Activated T-cell treated with anti-CD3 and anti-CD28 coated beads, Interleukin-2, amount 50 U/mL, for 24 hours (primary cell): ENCODE measurements around the gene TULP4.
"Not testable (repeated sequence)": the region's sequence is repeated elsewhere in the genome, so short reads cannot be mapped to it uniquely, and the experiment has no call there.

Experiments
- DNase-seq: peaks from one replicate; pipeline ENCODE4 v3.0.0-alpha.2; 2020
- H3K27ac Mint-ChIP-seq: 2 replicates; pipeline ENCODE4 v1.8.0; 2020; ENCODE audit warnings: mild to moderate bottlenecking, mixed read lengths
- H3K27me3 Mint-ChIP-seq: 2 replicates; pipeline ENCODE4 v1.8.0; 2020; ENCODE audit warnings: mixed read lengths
- H3K36me3 Mint-ChIP-seq: 2 replicates; pipeline ENCODE4 v1.8.0; 2020; ENCODE audit warnings: low read depth, mixed read lengths
- H3K4me1 Mint-ChIP-seq: 2 replicates; pipeline ENCODE4 v1.8.0; 2020; ENCODE audit warnings: low read depth, mixed read lengths
- H3K4me3 Mint-ChIP-seq: 2 replicates; pipeline ENCODE4 v1.8.0; 2020; ENCODE audit warnings: mild to moderate bottlenecking, moderate library complexity, mixed read lengths
- H3K9me3 Mint-ChIP-seq: 2 replicates; pipeline ENCODE4 v1.8.0; 2020; ENCODE audit warnings: mixed read lengths

Gene TULP4

GRCh38 chr6:158391977-158392376 is 79.7 kb downstream of the TULP4 start:
- not testable (repeated sequence) for H3K27me3 Mint-ChIP-seq, H3K27ac Mint-ChIP-seq, H3K4me3 Mint-ChIP-seq, H3K9me3 Mint-ChIP-seq, DNase-seq
- H3K36me3 Mint-ChIP-seq, result peaks cover 13% of the 10 kb centered on the region
- peaks cover 12% of the 10 kb centered on the region for H3K4me1 Mint-ChIP-seq

GRCh38 chr6:158396136-158396535 is 83.9 kb downstream of the TULP4 start:
- H3K27ac Mint-ChIP-seq, result no peak overlapping the region
- H3K36me3 Mint-ChIP-seq, result peaks cover 13% of the 10 kb centered on the region
- DNase-seq, result no peak
- peaks cover 2% of the 10 kb centered on the region for H3K9me3 Mint-ChIP-seq
- H3K4me1 Mint-ChIP-seq, result peaks cover 14% of the 10 kb centered on the region
- no peaks in the 10 kb centered on the region for H3K27me3 Mint-ChIP-seq
- no peak overlapping the region for H3K4me3 Mint-ChIP-seq

DNA sequence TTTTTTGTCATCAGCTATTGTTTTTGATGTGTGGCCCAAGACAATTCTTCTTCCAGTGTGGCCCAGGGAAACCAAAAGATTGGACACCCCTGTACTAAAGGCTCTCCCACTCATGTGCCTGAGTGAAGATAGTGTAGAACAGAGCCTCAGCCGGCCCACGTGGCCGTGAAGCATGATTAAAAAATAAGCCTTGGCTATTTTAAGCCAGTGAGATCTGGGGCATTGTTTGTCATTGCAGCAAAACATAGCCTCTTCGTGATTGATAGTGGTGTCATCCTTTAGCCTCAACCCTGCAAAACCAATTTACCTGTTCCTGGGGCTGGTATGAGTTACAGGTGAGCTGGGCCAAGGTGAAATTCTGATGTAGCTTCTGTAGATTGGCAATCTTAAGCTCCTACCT is 85.3 kb downstream of the TULP4 start:
- H3K36me3 Mint-ChIP-seq, result peaks cover 9% of the 10 kb centered on the region
- H3K9me3 Mint-ChIP-seq, result no peaks in the 10 kb centered on the region
- peaks cover 14% of the 10 kb centered on the region for H3K4me1 Mint-ChIP-seq
- no peaks in the 10 kb centered on the region for H3K27me3 Mint-ChIP-seq
- DNase-seq, result no peak
- H3K27ac Mint-ChIP-seq, result no peak overlapping the region
- no peak overlapping the region for H3K4me3 Mint-ChIP-seq

DNA sequence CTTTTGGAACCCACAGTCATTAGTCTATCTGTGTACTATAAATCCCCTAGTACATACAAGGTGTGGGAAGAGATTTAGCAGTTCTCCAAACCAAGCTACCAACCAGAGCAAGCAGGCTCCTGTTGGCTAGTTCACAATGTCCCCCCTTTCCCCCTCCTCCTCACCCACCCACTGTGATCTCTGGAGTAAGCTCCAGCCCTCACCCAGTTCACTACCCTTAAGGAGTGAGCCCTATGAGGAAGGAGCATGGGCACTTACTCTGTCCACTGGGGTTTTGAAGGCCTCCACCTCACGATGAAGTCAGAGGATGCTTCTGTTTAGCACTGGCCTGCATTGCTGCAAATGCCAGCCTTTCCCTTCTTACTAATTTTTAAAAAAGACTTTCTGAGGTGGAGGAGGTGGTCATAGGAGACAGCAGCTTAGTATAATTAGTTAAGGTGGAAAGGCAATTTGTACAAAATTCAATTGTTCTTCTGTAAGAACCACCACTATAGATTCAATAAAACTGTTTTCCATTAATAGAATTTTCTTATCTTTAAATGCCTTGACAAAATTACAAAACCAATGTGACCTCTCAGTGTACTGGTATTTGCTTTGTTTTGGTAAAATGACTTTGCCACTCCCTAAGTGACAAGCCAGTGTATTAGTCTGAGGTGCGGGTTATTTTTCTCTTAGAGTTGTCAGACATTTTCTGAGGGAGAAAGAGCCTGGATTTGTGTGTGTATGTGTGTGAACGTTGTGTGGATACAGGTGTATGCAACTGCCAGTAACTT is 86.2 kb downstream of the TULP4 start:
- no peak for DNase-seq
- H3K36me3 Mint-ChIP-seq, result peaks cover 4% of the 10 kb centered on the region
- no peak overlapping the region for H3K27ac Mint-ChIP-seq
- peaks cover 14% of the 10 kb centered on the region for H3K4me1 Mint-ChIP-seq
- H3K9me3 Mint-ChIP-seq, result no peaks in the 10 kb centered on the region
- H3K27me3 Mint-ChIP-seq, result no peaks in the 10 kb centered on the region
- no peak overlapping the region for H3K4me3 Mint-ChIP-seq

DNA sequence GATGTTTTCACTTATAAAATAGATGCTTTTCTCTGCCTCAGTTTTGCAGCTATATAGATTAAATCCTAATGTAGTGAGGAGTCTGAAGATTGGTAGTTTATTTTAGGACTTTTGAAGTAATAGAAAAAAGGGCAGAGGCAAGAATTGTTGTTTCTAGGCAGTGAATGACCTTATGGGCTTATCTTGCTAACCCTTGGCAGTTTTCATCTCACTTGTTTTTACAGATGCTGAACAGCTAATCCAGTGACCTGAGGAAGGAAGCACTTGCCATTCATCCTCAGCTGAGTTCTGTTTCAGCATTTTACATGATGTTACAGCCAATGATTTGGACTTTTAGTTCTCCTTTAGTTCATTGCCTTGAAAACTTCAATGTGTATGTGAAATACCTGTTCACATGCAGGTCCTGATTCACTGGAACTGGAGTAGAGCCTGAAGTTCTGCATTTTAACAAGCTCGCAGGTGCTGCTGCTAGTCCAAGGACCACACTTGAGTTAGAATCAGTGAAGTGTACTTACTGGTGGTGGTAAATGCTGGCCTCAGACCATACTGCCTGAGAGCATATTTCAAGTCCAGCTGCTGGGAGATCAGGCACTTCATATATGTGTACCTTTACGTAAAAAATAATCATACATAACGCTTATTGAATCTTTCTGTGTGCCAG is 86.9 kb downstream of the TULP4 start:
- H3K36me3 Mint-ChIP-seq, result no peaks in the 10 kb centered on the region
- peaks cover 12% of the 10 kb centered on the region for H3K4me1 Mint-ChIP-seq
- H3K9me3 Mint-ChIP-seq, result no peaks in the 10 kb centered on the region
- no peak for DNase-seq
- no peak overlapping the region for H3K27ac Mint-ChIP-seq
- no peak overlapping the region for H3K4me3 Mint-ChIP-seq
- no peaks in the 10 kb centered on the region for H3K27me3 Mint-ChIP-seq

DNA sequence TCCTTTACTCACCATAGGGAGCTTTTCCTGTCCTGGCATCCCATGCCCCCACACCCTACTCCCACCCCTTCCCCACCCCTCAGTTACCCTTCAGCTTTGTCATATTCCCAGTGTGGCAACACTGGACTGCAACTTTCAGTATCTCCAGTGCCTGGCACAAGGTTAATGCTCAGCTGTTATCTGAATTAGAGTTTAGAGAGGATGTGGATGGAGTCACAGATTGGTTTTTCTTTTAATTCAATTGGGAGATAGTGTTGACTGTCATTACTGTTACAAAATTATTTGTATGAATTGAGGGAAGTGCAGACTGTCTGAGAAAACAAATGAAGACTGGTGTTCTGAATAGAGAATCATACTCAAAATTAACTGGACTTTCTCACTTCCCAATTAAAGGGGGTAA is 89.9 kb downstream of the TULP4 start:
- Mint-ChIP-seq H3K27me3 (no peaks in the 10 kb centered on the region), H3K27ac (no peak overlapping the region), H3K9me3 (no peaks in the 10 kb centered on the region), H3K36me3 (no peaks in the 10 kb centered on the region), H3K4me1 (peaks cover 3% of the 10 kb centered on the region), H3K4me3 (no peak overlapping the region)
- DNase-seq, result no peak

GRCh38 chr6:158405321-158405831 is 93.1 kb downstream of the TULP4 start:
- not testable (repeated sequence) for H3K4me3 Mint-ChIP-seq, H3K27me3 Mint-ChIP-seq, DNase-seq

DNA sequence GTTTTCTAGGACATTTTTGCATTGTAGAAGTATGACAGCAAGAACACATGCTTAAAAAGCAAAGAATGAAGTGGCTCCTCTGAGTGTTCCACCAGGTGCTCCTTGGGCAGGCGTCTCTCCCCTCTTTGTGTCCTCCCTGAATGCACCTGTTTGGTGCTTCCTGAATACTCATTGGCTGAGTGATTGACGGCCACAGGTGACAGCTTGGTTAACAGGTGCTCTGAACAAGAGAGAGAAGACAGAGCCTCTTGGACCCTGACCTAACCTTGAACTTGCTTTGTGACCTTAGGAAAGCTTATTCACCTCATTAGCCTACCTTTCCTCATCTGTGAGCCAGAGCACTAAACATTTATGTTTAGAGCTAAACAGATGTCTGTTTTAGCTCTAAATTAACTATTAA is 93.7 kb downstream of the TULP4 start:
- H3K9me3 Mint-ChIP-seq, result no peaks in the 10 kb centered on the region
- no peak overlapping the region for H3K27ac Mint-ChIP-seq
- H3K36me3 Mint-ChIP-seq, result no peaks in the 10 kb centered on the region
- H3K4me1 Mint-ChIP-seq, result peaks cover 9% of the 10 kb centered on the region
- H3K4me3 Mint-ChIP-seq, result no peak overlapping the region
- H3K27me3 Mint-ChIP-seq, result no peaks in the 10 kb centered on the region
- DNase-seq, result no peak

More at GRCh38 chr6:158405321-158405831, 93.1 kb downstream of the TULP4 start:
- H3K4me1 Mint-ChIP-seq, H3K36me3 Mint-ChIP-seq, H3K9me3 Mint-ChIP-seq, H3K27ac Mint-ChIP-seq: not testable (repeated sequence)

DNA sequence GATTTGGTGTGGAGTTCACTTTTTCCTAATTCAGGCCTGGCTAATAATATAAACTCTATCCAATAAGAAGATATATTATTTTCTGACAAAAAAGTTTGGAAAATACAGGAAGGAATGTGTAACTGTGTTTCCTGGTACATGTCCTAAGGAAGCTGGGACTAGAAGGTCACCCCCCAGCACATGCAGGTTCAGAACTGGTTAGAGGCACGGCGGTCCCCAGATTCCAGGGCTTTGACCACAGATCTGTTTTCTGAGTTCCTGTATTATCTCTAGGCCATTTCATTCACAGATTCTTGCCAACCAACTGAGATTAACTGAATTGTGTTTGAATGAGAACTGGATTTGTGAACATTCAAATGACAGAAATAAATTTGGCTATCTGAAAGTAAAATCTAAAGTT is 94.5 kb downstream of the TULP4 start:
- Mint-ChIP-seq H3K4me1 (peaks cover 9% of the 10 kb centered on the region), H3K36me3 (no peaks in the 10 kb centered on the region), H3K27me3 (no peaks in the 10 kb centered on the region), H3K4me3 (no peak overlapping the region), H3K27ac (no peak overlapping the region), H3K9me3 (no peaks in the 10 kb centered on the region)
- DNase-seq, result no peak

DNA sequence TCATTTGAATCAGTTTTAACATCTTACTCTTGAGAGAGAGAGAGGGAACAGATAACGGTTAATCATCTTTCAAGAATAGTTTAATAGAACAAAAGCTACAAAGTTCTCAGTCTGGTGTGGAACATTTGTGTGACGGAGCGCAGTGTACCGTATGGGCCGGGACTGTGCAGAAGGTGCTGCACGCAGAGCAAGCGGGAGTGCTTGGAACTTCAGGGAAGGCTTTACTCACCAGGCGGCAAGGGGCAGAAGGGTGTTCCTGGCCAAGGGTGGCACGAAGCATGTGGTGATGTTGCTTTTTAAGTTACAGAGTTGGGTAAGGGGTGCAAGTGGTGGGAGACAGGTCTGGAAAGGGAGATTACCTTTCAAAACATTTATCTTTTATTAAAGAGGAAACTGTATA is 95.7 kb downstream of the TULP4 start:
- DNase-seq, result no peak
- H3K27ac Mint-ChIP-seq, result no peak overlapping the region
- peaks cover 5% of the 10 kb centered on the region for H3K36me3 Mint-ChIP-seq
- no peaks in the 10 kb centered on the region for H3K9me3 Mint-ChIP-seq
- H3K4me1 Mint-ChIP-seq, result peaks cover 9% of the 10 kb centered on the region
- no peaks in the 10 kb centered on the region for H3K27me3 Mint-ChIP-seq
- no peak overlapping the region for H3K4me3 Mint-ChIP-seq

DNA sequence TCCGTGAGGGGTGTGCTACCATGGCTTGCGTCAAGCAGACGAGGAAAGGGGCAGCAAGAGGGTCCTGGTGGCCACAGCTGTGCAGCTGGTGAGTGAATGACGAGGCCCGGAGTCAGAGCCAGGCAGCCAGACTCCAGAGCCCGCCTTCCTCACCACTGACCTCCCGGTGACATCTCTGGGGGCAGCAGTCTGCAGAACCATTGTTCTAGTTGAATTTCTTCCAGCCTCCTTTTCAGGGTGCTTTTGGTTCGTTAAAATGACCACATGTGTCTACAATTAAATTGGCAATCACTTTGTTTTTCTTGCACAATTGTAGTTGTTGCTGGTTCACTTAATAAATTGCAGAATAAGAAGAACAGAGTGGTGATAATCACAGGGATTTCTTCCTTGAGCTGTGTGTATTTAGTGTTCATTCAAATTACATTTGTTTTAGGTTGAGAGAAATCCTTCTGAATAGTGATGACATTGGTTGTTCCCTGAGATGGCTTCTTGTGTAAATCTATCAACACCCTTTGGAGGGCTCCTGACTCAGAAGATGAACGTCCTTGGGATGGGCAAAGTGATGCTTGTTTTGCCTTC is 96.4 kb downstream of the TULP4 start:
- Mint-ChIP-seq H3K9me3 (no peaks in the 10 kb centered on the region), H3K27me3 (no peaks in the 10 kb centered on the region), H3K36me3 (peaks cover 11% of the 10 kb centered on the region), H3K4me3 (no peak overlapping the region), H3K4me1 (peaks cover 9% of the 10 kb centered on the region), H3K27ac (no peak overlapping the region)
- DNase-seq, result no peak

GRCh38 chr6:158409451-158409850 is 97.2 kb downstream of the TULP4 start:
- Mint-ChIP-seq H3K4me3 (no peak overlapping the region), H3K36me3 (peaks cover 14% of the 10 kb centered on the region), H3K9me3 (no peaks in the 10 kb centered on the region), H3K27ac (no peak overlapping the region), H3K4me1 (peaks cover 9% of the 10 kb centered on the region), H3K27me3 (no peaks in the 10 kb centered on the region)
- no peak for DNase-seq

DNA sequence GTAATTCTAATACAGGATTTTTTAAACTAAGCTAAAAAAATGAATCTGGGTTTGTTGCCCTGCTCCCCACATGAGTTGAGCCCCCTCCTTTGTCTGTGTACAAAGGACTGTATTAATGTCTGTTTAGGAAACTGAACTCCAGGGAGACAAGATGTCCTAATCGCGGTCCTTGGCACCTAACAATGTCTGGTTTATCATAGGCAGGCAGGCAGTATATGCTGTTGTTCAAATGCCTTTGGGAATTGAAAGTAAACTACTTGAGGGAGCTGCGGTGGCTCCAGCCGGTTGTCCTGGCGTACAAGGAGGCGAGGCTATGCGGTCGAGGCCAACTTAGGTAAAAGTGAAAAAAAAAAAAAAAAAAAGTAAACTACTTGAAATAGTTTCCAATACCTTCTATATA is 98.5 kb downstream of the TULP4 start:
- H3K36me3 Mint-ChIP-seq, result peaks cover 22% of the 10 kb centered on the region
- H3K9me3 Mint-ChIP-seq, result no peaks in the 10 kb centered on the region
- no peak overlapping the region for H3K27ac Mint-ChIP-seq
- no peaks in the 10 kb centered on the region for H3K27me3 Mint-ChIP-seq
- H3K4me3 Mint-ChIP-seq, result no peak overlapping the region
- no peak for DNase-seq
- H3K4me1 Mint-ChIP-seq, result peaks cover 9% of the 10 kb centered on the region

DNA sequence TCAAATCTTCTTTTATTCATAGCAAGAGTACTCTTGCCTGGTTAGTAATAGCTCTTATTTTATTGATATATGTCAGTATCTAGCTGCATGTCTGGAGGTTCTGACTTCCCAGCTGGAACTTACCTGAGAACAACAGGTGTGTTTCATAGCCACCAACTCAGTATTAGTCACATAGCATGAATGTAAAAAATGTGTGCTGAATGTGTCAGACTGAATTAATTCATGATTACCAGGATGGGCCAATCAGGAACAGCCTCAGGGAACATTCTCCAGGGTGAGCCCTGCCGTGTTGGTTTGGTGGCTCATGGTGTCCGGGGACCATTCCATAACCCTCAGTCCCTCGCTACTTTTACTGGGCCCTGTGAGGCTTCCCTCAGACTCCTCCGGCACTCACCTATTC is 99.7 kb downstream of the TULP4 start:
- no peaks in the 10 kb centered on the region for H3K9me3 Mint-ChIP-seq
- no peak for DNase-seq
- H3K4me3 Mint-ChIP-seq, result no peak overlapping the region
- H3K36me3 Mint-ChIP-seq, result peaks cover 31% of the 10 kb centered on the region
- peaks cover 8% of the 10 kb centered on the region for H3K4me1 Mint-ChIP-seq
- H3K27ac Mint-ChIP-seq, result no peak overlapping the region
- H3K27me3 Mint-ChIP-seq, result no peaks in the 10 kb centered on the region

DNA sequence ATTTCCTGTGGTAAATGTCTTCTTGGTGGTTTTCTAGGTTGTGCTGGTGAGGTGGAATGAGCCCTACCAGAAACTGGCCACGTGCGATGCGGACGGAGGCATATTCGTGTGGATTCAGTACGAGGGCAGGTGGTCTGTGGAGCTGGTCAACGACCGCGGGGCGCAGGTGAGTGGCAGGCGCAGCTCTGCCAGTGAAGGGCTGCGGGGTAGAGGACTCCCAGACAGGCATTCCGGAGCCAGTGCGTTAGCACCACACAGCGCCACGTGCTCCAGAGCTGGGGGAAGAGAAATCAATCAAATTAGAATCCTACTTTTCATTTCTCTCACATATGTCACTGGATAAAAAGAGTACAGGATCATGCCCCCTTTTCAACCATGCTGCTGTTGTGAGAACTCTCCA is 100.8 kb downstream of the TULP4 start:
- Mint-ChIP-seq H3K36me3 (peaks cover 40% of the 10 kb centered on the region), H3K4me1 (peaks cover 6% of the 10 kb centered on the region), H3K27me3 (no peaks in the 10 kb centered on the region), H3K27ac (no peak overlapping the region), H3K4me3 (no peak overlapping the region), H3K9me3 (no peaks in the 10 kb centered on the region)
- DNase-seq, result no peak
